Cardiac septum (tissue), 1 donor: Measurements from ENCODE around the gene NEK10. TPM values are rescaled to one million over a fixed set of nuclear protein-coding genes. Genes with fewer than 3 reads are reported as not detected.

Experiments used
- DNase-seq: peaks from one replicate; pipeline ENCODE4 v3.0.0-alpha.2; 2020; ENCODE audit warnings: low spot score
- intact Hi-C: fragments of 100-400 bp; cut with DNase I; formaldehyde crosslinking; loops from one replicate; pipeline ENCODE4 v1.14.0; 2022
- total RNA-seq: library from RNA; stranded (reverse); fragmentation: NEBNext Ultra II Directional; extraction: Animal tissue kit (Norgen Biotek cat#: 25700); gene quantifications from one replicate; pipeline ENCODE4 v1.2.1, GENCODE V29; 2021
- donor health status: DM: no; HTN: no; CAD: no.

NEK10 gene
- total RNA-seq, 1 donor from 2014 or later: 3.3 TPM

GRCh38 chr3:27134171-27134796 is 234.9 kb downstream of the NEK10 start:
- intact Hi-C loops: no loop called here

DNA sequence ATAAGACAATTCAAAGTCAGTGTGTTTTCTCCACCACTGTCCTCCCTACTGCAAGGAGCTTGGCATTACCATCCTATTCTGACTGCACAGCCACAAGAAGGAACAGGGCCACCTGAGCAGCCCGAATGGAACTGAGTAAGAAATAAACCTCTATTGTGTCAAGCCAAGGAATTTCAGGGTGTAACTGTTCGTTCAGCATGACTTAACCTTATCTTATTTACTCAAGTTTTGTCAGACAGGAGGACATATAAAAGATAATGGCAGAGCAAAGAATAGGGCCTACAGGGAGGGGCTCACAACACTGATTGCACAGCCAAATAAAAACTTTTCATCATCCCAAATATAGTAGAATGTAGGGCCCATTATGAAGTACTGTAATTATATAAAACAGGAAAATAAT is 236.1 kb downstream of the NEK10 start:
- intact Hi-C loops: no loop called here
- no peak for DNase-seq

More at GRCh38 chr3:27134171-27134796, 234.9 kb downstream of the NEK10 start:
- peak; percentile 75 for DNase-seq

DNA sequence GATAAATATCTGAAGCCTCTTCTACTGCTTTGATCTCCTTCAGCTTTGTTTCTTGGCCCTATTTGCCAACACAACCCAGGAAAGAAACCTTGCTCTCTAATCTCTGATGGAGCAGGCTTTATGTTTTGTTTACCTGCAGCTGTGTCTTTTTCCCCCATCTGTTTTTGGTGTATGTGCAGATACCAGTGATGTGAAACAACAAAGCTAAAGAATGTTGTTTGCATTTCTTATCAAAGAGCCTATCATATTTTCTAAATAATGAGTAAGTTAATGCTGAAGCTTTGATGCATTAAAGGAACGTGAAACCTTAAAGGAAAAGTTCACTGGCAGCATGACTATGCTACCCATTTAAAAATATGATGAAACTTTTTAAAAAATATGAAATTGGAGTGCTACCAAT is 238.4 kb downstream of the NEK10 start:
- intact Hi-C loops: no loop called here
- DNase-seq: no peak

GRCh38 chr3:27127879-27128278 is 241.3 kb downstream of the NEK10 start:
- intact Hi-C loops: no loop called here
- no peak for DNase-seq

- intact Hi-C loops: no loop called here
- no peak for DNase-seq
Observed at GRCh38 chr3:27127195-27127594, 242.0 kb downstream of the NEK10 start.

DNA sequence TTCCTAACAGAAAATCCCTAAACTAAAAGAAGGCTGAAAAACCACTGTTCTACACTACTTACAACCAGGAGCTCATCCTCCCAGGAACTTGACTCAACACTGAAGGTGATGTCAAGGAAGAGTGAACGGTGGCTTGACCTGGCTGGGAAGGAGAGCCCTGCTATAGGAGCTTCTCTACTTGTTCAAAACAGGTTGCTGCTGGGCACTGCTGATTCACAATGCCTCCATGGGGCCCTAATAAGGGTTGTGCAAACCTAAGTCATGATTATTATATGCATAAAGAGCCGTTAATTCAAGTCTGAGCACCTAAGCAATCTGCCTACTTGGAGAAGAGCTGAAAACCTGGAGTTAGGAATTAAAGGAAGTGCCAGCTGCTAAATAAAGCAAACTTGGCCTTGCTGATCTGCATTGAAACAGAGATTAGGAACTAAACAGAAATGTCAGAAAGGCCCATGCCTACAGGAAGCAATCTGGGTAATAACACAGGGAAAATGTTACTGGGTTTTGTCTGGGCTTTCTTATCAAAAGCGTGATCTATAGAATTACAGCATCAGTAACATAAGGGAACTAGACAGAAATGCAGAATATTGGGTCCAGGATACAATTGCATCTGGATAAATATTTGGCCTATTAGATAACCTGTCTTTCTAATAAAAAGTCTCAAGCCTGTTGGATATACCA is 243.2 kb downstream of the NEK10 start:
- intact Hi-C loops: no loop called here
- DNase-seq: no peak

GRCh38 chr3:27119639-27120038 is 249.5 kb downstream of the NEK10 start:
- intact Hi-C loops: no loop called here
- no peak for DNase-seq

- intact Hi-C loops: no loop called here
- no peak for DNase-seq
Observed at GRCh38 chr3:27115352-27115751, 253.8 kb downstream of the NEK10 start.

DNA sequence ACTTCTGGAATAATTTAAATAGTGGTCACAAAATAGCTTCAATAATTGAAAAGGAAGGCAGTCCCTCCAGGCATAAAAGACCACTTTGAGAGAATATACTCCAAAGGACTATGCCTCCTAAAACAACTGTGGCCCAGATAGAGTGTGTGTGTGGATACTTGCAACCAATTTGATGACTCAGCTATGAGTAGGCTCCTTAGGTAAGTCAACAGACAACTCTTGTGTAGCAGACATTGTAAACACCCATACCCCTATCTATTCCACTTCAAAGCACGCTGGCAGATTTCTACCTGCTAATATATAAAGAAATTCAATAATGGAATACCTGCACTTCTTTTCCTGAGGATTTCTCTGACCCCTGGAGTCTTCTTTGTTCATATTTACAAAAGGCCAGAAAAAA is 254.5 kb downstream of the NEK10 start:
- intact Hi-C loops: no loop called here
- no peak for DNase-seq

- no peak for DNase-seq
- intact Hi-C loops: no loop called here
Observed at GRCh38 chr3:27114129-27114528, 255.1 kb downstream of the NEK10 start.

- intact Hi-C loops: no loop called here
- no peak for DNase-seq
Observed at GRCh38 chr3:27110020-27110419, 259.2 kb downstream of the NEK10 start.

DNA sequence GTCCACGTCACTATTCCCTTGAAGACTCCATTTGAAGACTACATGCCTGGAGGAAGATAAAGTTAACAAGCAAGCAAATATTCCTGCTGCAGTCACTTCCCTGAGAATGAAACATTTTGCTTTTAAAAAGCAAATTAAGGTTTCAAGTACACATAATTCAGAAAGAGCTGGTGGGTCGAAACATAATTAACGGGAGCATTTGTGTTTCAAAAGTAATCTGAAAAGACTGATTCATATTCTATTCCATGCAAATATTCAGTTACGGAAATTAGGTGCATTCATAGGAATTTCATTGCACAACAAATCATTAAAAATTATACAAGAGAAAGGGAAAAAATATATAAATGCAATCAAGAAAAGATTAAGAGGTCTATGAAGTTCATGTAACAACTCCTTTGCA is 260.9 kb downstream of the NEK10 start:
- DNase-seq: no peak
- intact Hi-C loops: no loop called here

DNA sequence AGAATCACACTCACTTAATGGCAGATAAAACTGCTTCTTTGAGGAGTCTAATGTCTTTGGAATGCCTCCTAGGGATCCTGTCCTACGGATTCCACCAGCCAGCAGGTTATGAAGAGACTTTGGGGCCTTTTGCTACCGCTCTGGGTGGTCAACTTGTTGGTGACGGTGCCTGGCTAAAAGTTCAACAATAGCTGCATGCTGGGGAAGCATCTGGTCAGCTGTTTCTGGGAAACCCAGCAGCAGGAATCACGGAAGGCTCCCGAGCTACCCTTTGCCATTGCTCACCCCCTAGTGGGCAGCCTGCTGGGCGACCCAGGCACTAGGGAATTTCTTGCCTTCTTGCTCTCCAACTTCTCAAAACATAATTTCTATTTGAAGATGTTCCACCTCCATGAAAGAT is 263.3 kb downstream of the NEK10 start:
- DNase-seq: no peak
- intact Hi-C loops: no loop called here

DNA sequence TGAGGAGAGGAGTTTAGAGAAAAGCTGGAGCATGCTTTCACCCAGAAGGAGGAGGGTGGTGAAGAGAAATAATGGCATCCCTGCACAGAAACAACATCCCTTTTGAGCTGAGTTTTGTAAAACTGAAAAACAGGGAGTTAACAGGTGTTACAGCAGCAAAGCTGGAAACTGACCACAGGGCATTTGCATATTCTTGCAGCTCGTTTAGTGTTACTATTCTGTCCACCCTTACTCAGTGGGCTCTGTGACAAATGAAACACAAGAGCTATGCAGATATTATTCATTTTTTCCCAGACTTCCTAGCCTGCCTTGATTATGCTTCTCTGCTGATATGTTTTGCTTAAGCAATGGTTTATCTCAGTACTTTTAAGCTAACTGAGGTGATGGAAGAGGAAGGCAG is 272.0 kb downstream of the NEK10 start:
- intact Hi-C loops: no loop called here

GRCh38 chr3:27095553-27096222 is 273.5 kb downstream of the NEK10 start:
- DNase-seq: no peak
- intact Hi-C loops: no loop called here

More for the DNA sequence above, 272.0 kb downstream of the NEK10 start:
- no peak for DNase-seq

DNA sequence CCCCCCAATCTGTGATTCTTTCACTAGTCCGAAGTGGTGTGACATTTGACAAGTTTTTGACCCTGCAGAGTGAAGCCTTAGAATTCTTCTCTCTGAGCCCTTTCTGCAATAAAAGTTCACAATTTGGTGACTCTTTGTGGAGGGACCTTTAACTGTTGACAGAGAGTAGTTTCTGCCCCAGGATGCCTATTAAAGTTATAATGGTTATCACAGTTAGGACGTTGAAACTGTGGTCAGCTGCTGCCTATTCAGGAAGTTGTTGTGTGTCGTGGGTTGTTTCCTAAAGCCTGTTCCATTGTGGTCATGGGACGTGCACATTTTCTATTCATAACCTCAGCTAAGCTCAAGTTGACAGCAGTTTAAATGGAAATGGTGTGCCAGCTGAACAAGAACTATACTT is 274.5 kb downstream of the NEK10 start:
- DNase-seq: no peak
- intact Hi-C loops: no loop called here

DNA sequence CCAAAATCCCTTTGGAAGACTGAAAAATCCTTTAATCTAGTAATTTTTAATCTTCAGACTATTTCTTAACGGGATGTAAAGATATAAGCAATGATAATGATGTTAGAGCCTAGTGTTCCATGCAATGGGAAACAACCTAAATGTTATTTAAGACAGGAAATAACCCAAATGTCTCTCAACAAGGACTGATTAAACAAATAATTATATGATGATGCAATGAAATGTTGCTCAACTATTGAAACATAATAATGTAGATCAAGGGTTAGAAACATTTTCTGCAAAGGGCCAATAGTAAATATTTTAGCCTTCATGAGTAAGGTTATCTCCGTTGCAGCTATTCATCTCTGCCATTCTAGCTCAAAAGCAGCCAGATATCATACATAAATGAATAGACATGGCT is 275.4 kb downstream of the NEK10 start:
- intact Hi-C loops: no loop called here
- DNase-seq: no peak

GRCh38 chr3:27090275-27091041 is 278.7 kb downstream of the NEK10 start:
- intact Hi-C loops: no loop called here

DNA sequence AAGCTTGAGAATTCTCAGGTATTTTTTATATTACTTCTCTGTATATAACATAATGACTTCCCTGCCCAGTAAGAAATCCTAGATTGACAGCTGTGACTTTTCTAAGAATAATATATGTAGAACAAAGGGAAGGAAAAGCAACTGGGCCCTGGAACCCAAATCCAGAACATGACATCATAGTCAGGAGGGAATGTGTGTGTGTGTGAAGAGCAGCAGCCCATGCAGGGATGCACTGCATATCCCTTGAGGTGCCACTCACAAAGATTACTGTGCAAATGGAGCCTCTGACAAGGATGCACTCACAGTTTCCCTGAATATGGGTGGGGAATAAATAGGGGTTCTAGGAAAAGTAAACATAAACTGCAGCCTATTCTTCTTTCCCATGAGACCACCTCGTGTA is 279.5 kb downstream of the NEK10 start:
- no peak for DNase-seq
- intact Hi-C loops: no loop called here

More at GRCh38 chr3:27090275-27091041, 278.7 kb downstream of the NEK10 start:
- DNase-seq: no peak

GRCh38 chr3:27089068-27089467 is 280.1 kb downstream of the NEK10 start:
- intact Hi-C loops: no loop called here
- no peak for DNase-seq
